A549 (cell line): ENCODE measurements around the gene RUNDC1.

ENCODE experiments used
- CBX8 ChIP-seq: fragments of 200-600 bp; sonication (generic); IDR thresholded peaks from 2 replicates; pipeline ENCODE4 v1.6.1; 2016
- CEBPB ChIP-seq, 2 experiments: fragments of >200 bp in 1 of 2; sonication (Bioruptor Twin) in 1 of 2; formaldehyde crosslinking in 1 of 2; IDR thresholded peaks; 2 replicates each; pipeline ENCODE4 v1.6.1; 2012 to 2016
- CHD2 ChIP-seq: fragments of 150-350 bp; IDR thresholded peaks from 2 replicates; pipeline ENCODE4 v1.6.1; 2014; ENCODE audit warnings: low read length; ENCODE audit not compliant: partially characterized antibody
- GATA3 ChIP-seq: IDR thresholded peaks from 2 replicates; pipeline ENCODE4 v1.6.1; 2012; ENCODE audit warnings: borderline replicate concordance
- HOXA7 ChIP-seq: fragments of 250-450 bp; sonication (Bioruptor Pico); IDR thresholded peaks from 2 replicates; pipeline ENCODE4 v1.5.0; 2020; ENCODE audit warnings: mild to moderate bottlenecking, moderate library complexity
- MYC ChIP-seq: IDR thresholded peaks from 2 replicates; pipeline ENCODE4 v1.6.1; 2012; ENCODE audit warnings: mild to moderate bottlenecking, inconsistent platforms, low read length, improper control_type of control experiment, borderline replicate concordance
- RAD21 ChIP-seq, 2 experiments: fragments of >200 bp in 1 of 2; sonication (Bioruptor Twin) in 1 of 2; formaldehyde crosslinking in 1 of 2; IDR thresholded peaks in 1 of 2; conservative IDR thresholded peaks in 1 of 2; 2 replicates in 1 of 2; 3 replicates in 1 of 2; pipeline ENCODE4 v1.6.1; 2012 to 2018; ENCODE audit warnings: inconsistent platforms in 1 of 2
- USF2 ChIP-seq: fragments of 450-650 bp; IDR thresholded peaks from 2 replicates; pipeline ENCODE4 v1.6.1; 2014; ENCODE audit warnings: antibody characterized with exemption
- TF ChIP-seq, protein P1 (sequence below): fragments of >200 bp; sonication (Bioruptor Twin); formaldehyde crosslinking; IDR thresholded peaks from 3 replicates; pipeline ENCODE4 v1.5.1; 2016
- TF ChIP-seq, protein P2 (sequence below): IDR thresholded peaks from 2 replicates; pipeline ENCODE4 v1.6.1; 2012; ENCODE audit warnings: low read depth, borderline replicate concordance
- TF ChIP-seq, protein P3 (sequence below): fragments of 150-350 bp; IDR thresholded peaks from 2 replicates; pipeline ENCODE4 v1.6.1; 2014; ENCODE audit warnings: low read depth, mild to moderate bottlenecking, low read length
- TF ChIP-seq, protein P4 (sequence below): IDR thresholded peaks from 2 replicates; pipeline ENCODE4 v1.6.1; 2012

- TF ChIP-seq, protein P1, sequence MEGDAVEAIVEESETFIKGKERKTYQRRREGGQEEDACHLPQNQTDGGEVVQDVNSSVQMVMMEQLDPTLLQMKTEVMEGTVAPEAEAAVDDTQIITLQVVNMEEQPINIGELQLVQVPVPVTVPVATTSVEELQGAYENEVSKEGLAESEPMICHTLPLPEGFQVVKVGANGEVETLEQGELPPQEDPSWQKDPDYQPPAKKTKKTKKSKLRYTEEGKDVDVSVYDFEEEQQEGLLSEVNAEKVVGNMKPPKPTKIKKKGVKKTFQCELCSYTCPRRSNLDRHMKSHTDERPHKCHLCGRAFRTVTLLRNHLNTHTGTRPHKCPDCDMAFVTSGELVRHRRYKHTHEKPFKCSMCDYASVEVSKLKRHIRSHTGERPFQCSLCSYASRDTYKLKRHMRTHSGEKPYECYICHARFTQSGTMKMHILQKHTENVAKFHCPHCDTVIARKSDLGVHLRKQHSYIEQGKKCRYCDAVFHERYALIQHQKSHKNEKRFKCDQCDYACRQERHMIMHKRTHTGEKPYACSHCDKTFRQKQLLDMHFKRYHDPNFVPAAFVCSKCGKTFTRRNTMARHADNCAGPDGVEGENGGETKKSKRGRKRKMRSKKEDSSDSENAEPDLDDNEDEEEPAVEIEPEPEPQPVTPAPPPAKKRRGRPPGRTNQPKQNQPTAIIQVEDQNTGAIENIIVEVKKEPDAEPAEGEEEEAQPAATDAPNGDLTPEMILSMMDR, result no peak
- TF ChIP-seq GATA3 (0 out of 2 replicates have a peak, but pooled peaks have one; percentile 10), CBX8 (no peak), RAD21 (conservative IDR thresholded peaks at IDR 0.05 in 1 of 2, IDR thresholded peaks at IDR 0.05 in 1 of 2) (no peak), MYC (no peak), CHD2 (no peak), USF2 (no peak), HOXA7 (CRISPR knock-in tag) (no peak), CEBPB (IDR thresholded peaks at IDR 0.05) (no peak)
- TF ChIP-seq, protein P2, sequence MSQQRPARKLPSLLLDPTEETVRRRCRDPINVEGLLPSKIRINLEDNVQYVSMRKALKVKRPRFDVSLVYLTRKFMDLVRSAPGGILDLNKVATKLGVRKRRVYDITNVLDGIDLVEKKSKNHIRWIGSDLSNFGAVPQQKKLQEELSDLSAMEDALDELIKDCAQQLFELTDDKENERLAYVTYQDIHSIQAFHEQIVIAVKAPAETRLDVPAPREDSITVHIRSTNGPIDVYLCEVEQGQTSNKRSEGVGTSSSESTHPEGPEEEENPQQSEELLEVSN, result no peak
- TF ChIP-seq, protein P3, sequence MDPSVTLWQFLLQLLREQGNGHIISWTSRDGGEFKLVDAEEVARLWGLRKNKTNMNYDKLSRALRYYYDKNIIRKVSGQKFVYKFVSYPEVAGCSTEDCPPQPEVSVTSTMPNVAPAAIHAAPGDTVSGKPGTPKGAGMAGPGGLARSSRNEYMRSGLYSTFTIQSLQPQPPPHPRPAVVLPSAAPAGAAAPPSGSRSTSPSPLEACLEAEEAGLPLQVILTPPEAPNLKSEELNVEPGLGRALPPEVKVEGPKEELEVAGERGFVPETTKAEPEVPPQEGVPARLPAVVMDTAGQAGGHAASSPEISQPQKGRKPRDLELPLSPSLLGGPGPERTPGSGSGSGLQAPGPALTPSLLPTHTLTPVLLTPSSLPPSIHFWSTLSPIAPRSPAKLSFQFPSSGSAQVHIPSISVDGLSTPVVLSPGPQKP, result no peak
- TF ChIP-seq, protein P4, sequence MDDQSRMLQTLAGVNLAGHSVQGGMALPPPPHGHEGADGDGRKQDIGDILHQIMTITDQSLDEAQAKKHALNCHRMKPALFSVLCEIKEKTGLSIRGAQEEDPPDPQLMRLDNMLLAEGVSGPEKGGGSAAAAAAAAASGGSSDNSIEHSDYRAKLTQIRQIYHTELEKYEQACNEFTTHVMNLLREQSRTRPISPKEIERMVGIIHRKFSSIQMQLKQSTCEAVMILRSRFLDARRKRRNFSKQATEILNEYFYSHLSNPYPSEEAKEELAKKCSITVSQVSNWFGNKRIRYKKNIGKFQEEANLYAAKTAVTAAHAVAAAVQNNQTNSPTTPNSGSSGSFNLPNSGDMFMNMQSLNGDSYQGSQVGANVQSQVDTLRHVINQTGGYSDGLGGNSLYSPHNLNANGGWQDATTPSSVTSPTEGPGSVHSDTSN, result no peak
Measured at GRCh38 chr17:42980274-42980765, at the start of gene RUNDC1.
